Gastroesophageal sphincter (tissue), 4 donors: ENCODE measurements around the gene LRRC45. TPM values are rescaled to one million over a fixed set of nuclear protein-coding genes. Genes with fewer than 3 reads are reported as not detected.

Experiments
- ATAC-seq: fragments of 150-250 bp; one replicate; pipeline ENCODE4 v1.9.1; 2016; ENCODE audit warnings: mild to moderate bottlenecking, moderate library complexity
- H3K27ac ChIP-seq, 4 donors: fragments of 200-600 bp; sonication (generic) in 3 of 4; 1 replicate in 3 of 4; 2 replicates in 1 of 4; pipeline ENCODE4 v1.5.1; 2016 to 2019
- H3K27me3 ChIP-seq: fragments of 200-600 bp; sonication (generic); one replicate; pipeline ENCODE4 v1.5.1; 2019
- H3K36me3 ChIP-seq, 2 donors: fragments of 200-600 bp; sonication (generic); one replicate each; pipeline ENCODE4 v1.5.1; 2019; ENCODE audit warnings: control low read depth in 1 of 2
- H3K4me1 ChIP-seq, 3 donors: fragments of 200-600 bp; sonication (generic); 1 replicate in 2 of 3; 2 replicates in 1 of 3; pipeline ENCODE4 v1.5.1; 2016 to 2019; ENCODE audit warnings: control low read depth in 2 of 3
- H3K4me3 ChIP-seq, 2 donors: fragments of 200-600 bp; sonication (generic); one replicate each; pipeline ENCODE4 v1.5.1; 2019; ENCODE audit warnings: mild to moderate bottlenecking in 1 of 2, moderate library complexity in 1 of 2
- H3K9me3 ChIP-seq, 3 donors: fragments of 200-600 bp; sonication (generic); one replicate each; pipeline ENCODE4 v1.5.1; 2017 to 2019; ENCODE audit warnings: control low read depth in 2 of 3
- EP300 ChIP-seq: sonication (generic); formaldehyde crosslinking; IDR thresholded peaks from one replicate; pipeline ENCODE4 v1.6.1; 2017; ENCODE audit warnings: antibody characterized with exemption, mild to moderate bottlenecking
- POLR2A ChIP-seq, 2 donors: fragments of 450-650 bp; IDR thresholded peaks; one replicate each; pipeline ENCODE4 v1.6.1; 2017; ENCODE audit warnings: antibody characterized with exemption in 2 of 2, mild to moderate bottlenecking in 2 of 2, moderate library complexity in 1 of 2
- POLR2AphosphoS5 ChIP-seq: sonication (generic); formaldehyde crosslinking; IDR thresholded peaks from one replicate; pipeline ENCODE4 v1.6.1; 2017; ENCODE audit warnings: antibody characterized with exemption
- WGBS, 2 donors: methylation state at CpG; one replicate each; pipeline ENCODE4 v1.1.5; 2018; ENCODE audit warnings: low coverage in 1 of 2; 5-methylcytosine and 5-hydroxymethylcytosine counted together
- total RNA-seq, 4 donors: library from RNA; depleted of rRNA; stranded (reverse); fragments of >200 nt; gene quantifications; one replicate each; pipeline ENCODE4 v1.1.0, GENCODE V29; 2016
- TF ChIP-seq, protein P1 (sequence below), 4 experiments: fragments of 200-600 bp in 2 of 4; fragments of 450-650 bp in 2 of 4; sonication (generic) in 1 of 4; IDR thresholded peaks; one replicate each; pipeline ENCODE4 v1.5.1; 2017 to 2019; ENCODE audit warnings: antibody characterized with exemption in 4 of 4, mild to moderate bottlenecking in 2 of 4, moderate library complexity in 2 of 4

The LRRC45 gene
- total RNA-seq, 4 donors from 2014 or later, result 4.4 to 16.3 (median 12.4) TPM

DNA sequence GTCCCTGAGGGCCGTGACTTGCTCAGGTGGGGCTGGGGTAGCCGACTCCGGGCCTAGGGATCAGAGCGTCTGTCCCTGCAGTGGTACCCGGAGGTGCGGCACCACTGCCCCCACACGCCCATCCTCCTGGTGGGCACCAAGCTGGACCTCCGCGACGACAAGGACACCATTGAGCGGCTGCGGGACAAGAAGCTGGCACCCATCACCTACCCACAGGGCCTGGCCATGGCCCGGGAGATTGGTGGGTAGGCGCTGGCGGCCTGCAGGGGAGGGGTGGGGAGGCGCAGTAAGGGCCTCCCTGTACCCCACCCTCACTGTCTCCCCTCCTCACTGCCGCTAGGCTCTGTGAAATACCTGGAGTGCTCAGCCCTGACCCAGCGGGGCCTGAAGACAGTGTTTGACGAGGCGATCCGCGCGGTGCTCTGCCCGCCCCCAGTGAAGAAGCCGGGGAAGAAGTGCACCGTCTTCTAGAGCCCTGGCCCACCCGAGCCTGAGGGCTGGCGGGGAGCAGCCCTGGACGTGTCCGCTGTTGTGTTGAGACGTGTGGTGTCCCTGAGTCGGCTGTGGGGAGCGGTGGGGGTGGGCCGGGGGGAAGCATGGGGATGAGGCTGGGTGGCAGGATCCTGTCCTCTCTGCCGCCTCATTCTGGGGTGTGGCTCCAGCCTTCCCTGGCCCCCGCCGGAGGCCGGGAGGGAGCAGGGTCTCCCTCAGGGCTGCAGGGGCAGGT lies 10.4 kb downstream of the LRRC45 start:
- no peak overlapping the region for H3K4me3 ChIP-seq
- no peaks in the 10 kb centered on the region for H3K9me3 ChIP-seq
- H3K4me1 ChIP-seq, result peaks cover 0 to 52% (median 25%) of the 10 kb centered on the region in 3 donors
- H3K27ac ChIP-seq, result no peak overlapping the region
- peaks cover 0 to 27% of the 10 kb centered on the region in 2 donors for H3K36me3 ChIP-seq
- WGBS, 2 donors, result no CpG with 5 or more reads among the region's 38 CpGs
- H3K27me3 ChIP-seq, result peaks cover 8% of the 10 kb centered on the region
- TF ChIP-seq EP300, result no peak
- no peak for ATAC-seq

- Histone ChIP-seq H3K9me3 (no peaks in the 10 kb centered on the region), H3K36me3 (peaks cover 0 to 18% of the 10 kb centered on the region in 2 donors), H3K27me3 (peaks cover 8% of the 10 kb centered on the region), H3K27ac (no peak overlapping the region), H3K4me3 (no peak overlapping the region), H3K4me1 (peaks cover 0 to 52% (median 25%) of the 10 kb centered on the region in 3 donors)
- no peak for TF ChIP-seq EP300
- WGBS, 2 donors, result 83% methylated on average over 10 of the region's 23 CpGs; no CpG with 5 or more reads in 1 of the 2 donors
- ATAC-seq, result no peak
Measured at GRCh38 chr17:82034371-82035011, 11.4 kb downstream of the LRRC45 start.

DNA sequence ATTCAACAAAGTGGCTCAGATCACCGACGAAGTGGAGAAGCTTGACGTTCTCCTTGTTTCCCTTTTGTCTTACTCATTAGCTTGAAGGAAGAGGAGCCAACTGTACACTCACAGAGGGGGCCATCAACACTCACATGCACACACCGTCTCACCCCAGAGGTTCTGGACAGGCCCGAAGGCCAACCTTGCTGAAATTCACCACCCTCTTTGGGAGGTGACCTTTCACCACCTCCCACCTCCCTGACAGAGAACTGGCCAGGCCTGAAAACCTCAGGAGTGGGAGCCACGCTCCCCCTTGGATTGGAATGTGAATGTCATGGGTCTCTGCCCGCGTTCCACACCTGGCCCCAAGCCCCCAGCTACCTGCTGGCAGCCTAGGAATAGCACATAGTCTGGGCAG lies 12.4 kb downstream of the LRRC45 start:
- no peak for TF ChIP-seq POLR2AphosphoS5
- TF ChIP-seq POLR2A (IDR thresholded peaks at IDR 0.05), result no peak
- TF ChIP-seq, protein P1, sequence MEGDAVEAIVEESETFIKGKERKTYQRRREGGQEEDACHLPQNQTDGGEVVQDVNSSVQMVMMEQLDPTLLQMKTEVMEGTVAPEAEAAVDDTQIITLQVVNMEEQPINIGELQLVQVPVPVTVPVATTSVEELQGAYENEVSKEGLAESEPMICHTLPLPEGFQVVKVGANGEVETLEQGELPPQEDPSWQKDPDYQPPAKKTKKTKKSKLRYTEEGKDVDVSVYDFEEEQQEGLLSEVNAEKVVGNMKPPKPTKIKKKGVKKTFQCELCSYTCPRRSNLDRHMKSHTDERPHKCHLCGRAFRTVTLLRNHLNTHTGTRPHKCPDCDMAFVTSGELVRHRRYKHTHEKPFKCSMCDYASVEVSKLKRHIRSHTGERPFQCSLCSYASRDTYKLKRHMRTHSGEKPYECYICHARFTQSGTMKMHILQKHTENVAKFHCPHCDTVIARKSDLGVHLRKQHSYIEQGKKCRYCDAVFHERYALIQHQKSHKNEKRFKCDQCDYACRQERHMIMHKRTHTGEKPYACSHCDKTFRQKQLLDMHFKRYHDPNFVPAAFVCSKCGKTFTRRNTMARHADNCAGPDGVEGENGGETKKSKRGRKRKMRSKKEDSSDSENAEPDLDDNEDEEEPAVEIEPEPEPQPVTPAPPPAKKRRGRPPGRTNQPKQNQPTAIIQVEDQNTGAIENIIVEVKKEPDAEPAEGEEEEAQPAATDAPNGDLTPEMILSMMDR (IDR thresholded peaks at IDR 0.05), result no peak
- TF ChIP-seq EP300, result no peak
- H3K36me3 ChIP-seq, result peaks cover 0 to 18% of the 10 kb centered on the region in 2 donors
- H3K27ac ChIP-seq, result no peak overlapping the region
- 81 to 96% methylated on average over 3 to 5 of the region's 8 CpGs for WGBS, 2 donors
- H3K9me3 ChIP-seq, result no peaks in the 10 kb centered on the region
- H3K27me3 ChIP-seq, result peaks cover 8% of the 10 kb centered on the region
- no peak overlapping the region for H3K4me3 ChIP-seq
- peaks cover 0 to 44% (median 18%) of the 10 kb centered on the region in 3 donors for H3K4me1 ChIP-seq
- ATAC-seq, result no peak

- ATAC-seq, result no peak
- WGBS, 2 donors, result 73% methylated on average over 3 of the region's 20 CpGs; no CpG with 5 or more reads in 1 of the 2 donors
- peaks cover 0 to 37% (median 14%) of the 10 kb centered on the region in 3 donors for H3K4me1 ChIP-seq
- H3K27me3 ChIP-seq, result peaks cover 8% of the 10 kb centered on the region
- no peaks in the 10 kb centered on the region for H3K9me3 ChIP-seq
- H3K27ac ChIP-seq, result peak overlapping the region in 3 of 4 donors; percentile 91 to 99 (median 97)
- H3K4me3 ChIP-seq, result peak overlapping the region in 1 of 2 donors; percentile 90
- peaks cover 0 to 18% of the 10 kb centered on the region in 2 donors for H3K36me3 ChIP-seq
- no peak for TF ChIP-seq EP300
- TF ChIP-seq, protein P1 (IDR thresholded peaks at IDR 0.05), result no peak
- no peak for TF ChIP-seq POLR2A (IDR thresholded peaks at IDR 0.05)
- TF ChIP-seq POLR2AphosphoS5, result no peak
Measured at GRCh38 chr17:82035956-82036633, 13.0 kb downstream of the LRRC45 start.

DNA sequence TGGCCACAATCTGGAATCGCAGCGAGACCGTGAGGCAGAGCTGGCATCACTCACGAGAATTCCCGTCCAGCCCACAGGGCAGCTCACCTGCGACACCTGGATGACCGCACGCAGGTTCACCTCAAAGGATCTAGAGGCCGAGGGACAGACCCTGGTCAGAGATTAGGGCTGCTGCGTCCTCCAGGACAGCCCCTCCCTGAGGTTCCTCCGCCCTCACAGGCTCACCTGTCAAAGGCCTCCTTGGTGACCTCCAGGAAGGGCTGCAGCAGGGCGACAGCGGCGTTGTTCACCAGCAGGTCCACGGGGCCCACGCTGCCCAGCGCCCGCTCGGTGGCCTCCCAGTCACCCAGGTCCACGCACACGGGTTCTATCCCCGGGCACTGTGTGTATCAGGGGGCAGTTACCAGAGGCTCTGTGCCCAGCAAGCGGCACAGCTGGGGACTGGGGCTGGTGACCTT lies 13.6 kb downstream of the LRRC45 start:
- Histone ChIP-seq H3K4me3 (peak overlapping the region; percentile 51 to 90), H3K9me3 (no peaks in the 10 kb centered on the region), H3K36me3 (peaks cover 0 to 18% of the 10 kb centered on the region in 2 donors), H3K4me1 (peaks cover 0 to 35% (median 12%) of the 10 kb centered on the region in 3 donors), H3K27me3 (peaks cover 8% of the 10 kb centered on the region), H3K27ac (peak overlapping the region; percentile 60 to 99 (median 94))
- ATAC-seq, result no peak
- TF ChIP-seq POLR2AphosphoS5 (no peak), POLR2A (IDR thresholded peaks at IDR 0.05) (no peak), EP300 (no peak)
- TF ChIP-seq, protein P1 (IDR thresholded peaks at IDR 0.05), result no peak
- WGBS, 2 donors, result 57% methylated on average over 4 of the region's 23 CpGs; no CpG with 5 or more reads in 1 of the 2 donors
